ENCODE measurements around the gene ENPP5.

Gene ENPP5

GRCh38 chr6:46207174-46207573, 36.4 kb upstream of the ENPP5 start:
- H3K27me3 ChIP-seq (ENCODE audit: control insufficient read depth, insufficient read depth, low read length) = no peaks in the 10 kb centered on the region
- H3K9ac ChIP-seq (ENCODE audit: low read length) = no peak overlapping the region
- no peaks in the 10 kb centered on the region; the same call in 1 of the 2 replicates for H3K9me3 ChIP-seq (ENCODE audit: control insufficient read depth, insufficient read depth, low read depth, low read length)
- H3K4me1 ChIP-seq (ENCODE audit: control insufficient read depth, insufficient read depth, low read length) = no peaks in the 10 kb centered on the region
- H3K4me3 ChIP-seq (ENCODE audit: low read depth, low read length) = no peak overlapping the region
- H3K36me3 ChIP-seq (ENCODE audit: control insufficient read depth, insufficient read depth, low read length) = no peaks in the 10 kb centered on the region
- no peak overlapping the region for H3K27ac ChIP-seq (ENCODE audit: low read depth, low read length)

DNA sequence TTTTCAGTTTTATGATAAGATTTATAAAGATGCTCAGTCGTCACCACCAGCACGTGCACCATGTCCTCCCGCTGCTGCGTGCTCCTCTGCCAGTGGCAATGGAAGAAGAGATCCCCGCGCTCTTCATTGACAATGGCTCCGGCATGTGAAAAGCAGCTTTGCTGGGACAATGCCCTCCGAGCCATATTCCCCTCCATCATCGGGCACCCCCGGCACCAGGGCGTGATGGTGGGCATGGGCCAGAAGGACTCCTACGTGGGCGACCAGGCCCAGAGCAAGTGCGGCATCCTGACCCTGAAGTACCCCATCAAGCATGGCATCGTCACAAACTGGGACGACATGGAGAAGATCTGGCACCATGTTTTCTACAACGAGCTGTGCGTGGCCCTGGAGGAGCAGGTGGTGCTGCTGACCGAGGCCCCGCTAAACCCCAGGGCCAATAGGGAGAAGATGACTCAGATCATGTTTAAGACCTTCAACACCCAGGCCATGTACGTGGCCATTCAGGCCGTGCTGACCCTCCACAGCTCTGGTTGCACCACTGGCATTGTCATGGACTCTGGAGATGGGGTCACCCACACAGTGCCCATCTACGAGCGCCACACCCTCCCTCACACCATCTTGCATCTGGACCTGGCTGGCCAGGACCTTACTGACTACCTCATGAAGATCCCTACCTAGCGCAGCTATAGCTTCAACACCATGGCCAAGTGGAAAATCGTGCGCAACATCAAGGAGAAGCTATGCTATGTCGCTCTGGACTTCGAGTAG, 34.3 kb upstream of the ENPP5 start:
- Histone ChIP-seq H3K36me3 (ENCODE audit: control insufficient read depth, insufficient read depth, low read length) (no peaks in the 10 kb centered on the region), H3K4me3 (ENCODE audit: low read depth, low read length) (no peak overlapping the region), H3K27ac (ENCODE audit: low read depth, low read length) (no peak overlapping the region), H3K9me3 (ENCODE audit: control insufficient read depth, insufficient read depth, low read depth, low read length) (no peaks in the 10 kb centered on the region), H3K27me3 (ENCODE audit: control insufficient read depth, insufficient read depth, low read length) (no peaks in the 10 kb centered on the region), H3K9ac (ENCODE audit: low read length) (no peak overlapping the region), H3K4me1 (ENCODE audit: control insufficient read depth, insufficient read depth, low read length) (no peaks in the 10 kb centered on the region)

DNA sequence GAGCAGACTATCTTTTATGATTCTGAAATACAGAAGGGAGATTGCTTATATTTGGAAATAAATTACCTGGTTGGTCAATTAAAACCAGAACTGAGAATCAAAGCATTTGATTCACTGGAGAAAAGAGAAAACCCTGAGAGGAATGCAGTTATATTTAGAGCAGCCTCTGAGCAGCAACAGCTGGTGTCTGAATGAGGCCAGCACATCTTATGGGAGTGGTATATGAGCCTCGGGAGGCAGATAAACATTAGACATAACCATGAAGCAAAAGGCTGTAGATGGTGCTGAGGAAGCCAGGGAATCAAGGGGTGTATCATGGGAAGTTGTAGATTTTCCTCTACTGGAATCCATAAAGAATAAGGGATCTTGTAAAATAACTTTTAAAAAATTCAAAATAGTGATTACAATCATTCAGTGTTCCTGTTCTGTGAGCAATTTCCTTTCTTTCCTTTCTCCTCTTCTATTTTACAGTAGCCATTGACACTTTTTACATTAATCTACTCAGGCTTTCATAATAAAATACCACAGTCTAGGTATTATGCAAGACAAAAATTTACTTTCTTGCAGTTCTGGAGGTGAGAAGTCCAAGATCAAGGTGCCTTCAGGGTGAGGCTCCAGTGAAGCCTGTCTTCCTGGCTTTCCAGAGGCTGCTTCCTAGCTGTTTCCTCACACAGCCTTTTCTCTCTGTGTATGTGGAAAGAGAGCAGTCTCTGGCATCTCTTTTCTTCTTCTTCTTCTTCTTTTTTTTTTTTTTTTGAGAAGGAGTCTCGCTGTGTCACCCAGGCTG, 32.8 kb upstream of the ENPP5 start:
- no peak overlapping the region for H3K27ac ChIP-seq (ENCODE audit: low read depth, low read length)
- no peak overlapping the region for H3K9ac ChIP-seq (ENCODE audit: low read length)
- H3K9me3 ChIP-seq (ENCODE audit: control insufficient read depth, insufficient read depth, low read depth, low read length) = 0 out of 2 replicates have a peak, but pooled peaks cover 7% of the 10 kb centered on the region
- H3K4me3 ChIP-seq (ENCODE audit: low read depth, low read length) = no peak overlapping the region
- H3K27me3 ChIP-seq (ENCODE audit: control insufficient read depth, insufficient read depth, low read length) = no peaks in the 10 kb centered on the region
- no peaks in the 10 kb centered on the region for H3K36me3 ChIP-seq (ENCODE audit: control insufficient read depth, insufficient read depth, low read length)
- no peaks in the 10 kb centered on the region for H3K4me1 ChIP-seq (ENCODE audit: control insufficient read depth, insufficient read depth, low read length)

GRCh38 chr6:46201702-46202101, 30.9 kb upstream of the ENPP5 start:
- 0 out of 2 replicates have a peak, but pooled peaks cover 7% of the 10 kb centered on the region for H3K9me3 ChIP-seq (ENCODE audit: control insufficient read depth, insufficient read depth, low read depth, low read length)
- no peaks in the 10 kb centered on the region for H3K27me3 ChIP-seq (ENCODE audit: control insufficient read depth, insufficient read depth, low read length)
- peaks cover 7% of the 10 kb centered on the region; the same call in 1 of the 2 replicates for H3K4me1 ChIP-seq (ENCODE audit: control insufficient read depth, insufficient read depth, low read length)
- H3K9ac ChIP-seq (ENCODE audit: low read length) = no peak overlapping the region
- no peak overlapping the region for H3K27ac ChIP-seq (ENCODE audit: low read depth, low read length)
- no peak overlapping the region for H3K4me3 ChIP-seq (ENCODE audit: low read depth, low read length)
- H3K36me3 ChIP-seq (ENCODE audit: control insufficient read depth, insufficient read depth, low read length) = no peaks in the 10 kb centered on the region

DNA sequence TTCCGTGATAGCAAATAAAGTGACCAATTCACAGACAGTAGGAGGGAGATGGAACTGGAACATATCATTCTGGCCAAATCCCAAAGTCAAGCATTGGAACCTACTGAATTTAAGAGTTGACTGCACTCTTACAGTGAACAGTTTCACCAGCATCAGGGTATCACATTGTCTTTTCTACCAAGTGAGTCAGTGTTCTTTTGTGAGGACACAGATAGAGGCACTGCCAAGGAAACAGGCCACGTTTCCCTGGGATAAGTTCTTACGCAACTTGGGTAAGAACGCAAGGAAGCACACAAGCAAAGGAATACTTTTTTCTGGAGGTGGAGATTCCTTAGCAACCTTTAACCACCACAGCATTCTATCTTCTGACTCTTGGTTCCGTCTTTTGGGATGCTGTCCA, 28.6 kb upstream of the ENPP5 start:
- H3K9me3 ChIP-seq (ENCODE audit: control insufficient read depth, insufficient read depth, low read depth, low read length) = 0 out of 2 replicates have a peak, but pooled peaks cover 7% of the 10 kb centered on the region
- no peak overlapping the region for H3K27ac ChIP-seq (ENCODE audit: low read depth, low read length)
- peaks cover 7% of the 10 kb centered on the region; the same call in 1 of the 2 replicates for H3K4me1 ChIP-seq (ENCODE audit: control insufficient read depth, insufficient read depth, low read length)
- no peak overlapping the region for H3K4me3 ChIP-seq (ENCODE audit: low read depth, low read length)
- H3K9ac ChIP-seq (ENCODE audit: low read length) = no peak overlapping the region
- no peaks in the 10 kb centered on the region for H3K36me3 ChIP-seq (ENCODE audit: control insufficient read depth, insufficient read depth, low read length)
- H3K27me3 ChIP-seq (ENCODE audit: control insufficient read depth, insufficient read depth, low read length) = no peaks in the 10 kb centered on the region

- no peaks in the 10 kb centered on the region for H3K27me3 ChIP-seq (ENCODE audit: control insufficient read depth, insufficient read depth, low read length)
- no peaks in the 10 kb centered on the region for H3K4me1 ChIP-seq (ENCODE audit: control insufficient read depth, insufficient read depth, low read length)
- H3K9me3 ChIP-seq (ENCODE audit: control insufficient read depth, insufficient read depth, low read depth, low read length) = no peaks in the 10 kb centered on the region
- no peak overlapping the region for H3K9ac ChIP-seq (ENCODE audit: low read length)
- no peak overlapping the region for H3K4me3 ChIP-seq (ENCODE audit: low read depth, low read length)
- no peak overlapping the region for H3K27ac ChIP-seq (ENCODE audit: low read depth, low read length)
- no peaks in the 10 kb centered on the region for H3K36me3 ChIP-seq (ENCODE audit: control insufficient read depth, insufficient read depth, low read length)
These were observed 21.2 kb upstream of the ENPP5 start for GRCh38 chr6:46191961-46192360.

DNA sequence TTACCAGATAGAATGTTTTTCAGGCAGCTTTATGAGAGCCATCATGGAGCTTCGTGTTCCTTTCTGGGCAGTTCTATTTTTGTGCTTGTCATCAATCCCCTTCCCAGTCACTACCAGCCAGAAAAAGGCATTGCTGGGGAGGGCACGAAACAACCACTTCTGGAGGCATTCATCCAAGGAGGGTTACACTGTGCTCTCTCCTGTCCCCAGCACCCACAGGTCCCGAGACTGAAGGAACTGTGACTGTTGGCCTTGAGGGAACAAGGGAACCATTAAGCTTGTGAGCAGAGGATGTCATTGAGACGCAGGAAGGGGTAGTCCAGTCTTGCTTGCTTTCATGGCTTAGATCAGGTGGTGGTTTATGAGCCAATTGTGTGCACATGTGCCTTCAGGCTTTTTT, 20.1 kb upstream of the ENPP5 start:
- no peaks in the 10 kb centered on the region for H3K27me3 ChIP-seq (ENCODE audit: control insufficient read depth, insufficient read depth, low read length)
- H3K4me1 ChIP-seq (ENCODE audit: control insufficient read depth, insufficient read depth, low read length) = no peaks in the 10 kb centered on the region
- no peak overlapping the region for H3K27ac ChIP-seq (ENCODE audit: low read depth, low read length)
- no peaks in the 10 kb centered on the region for H3K36me3 ChIP-seq (ENCODE audit: control insufficient read depth, insufficient read depth, low read length)
- no peak overlapping the region for H3K4me3 ChIP-seq (ENCODE audit: low read depth, low read length)
- H3K9me3 ChIP-seq (ENCODE audit: control insufficient read depth, insufficient read depth, low read depth, low read length) = no peaks in the 10 kb centered on the region
- H3K9ac ChIP-seq (ENCODE audit: low read length) = no peak overlapping the region

DNA sequence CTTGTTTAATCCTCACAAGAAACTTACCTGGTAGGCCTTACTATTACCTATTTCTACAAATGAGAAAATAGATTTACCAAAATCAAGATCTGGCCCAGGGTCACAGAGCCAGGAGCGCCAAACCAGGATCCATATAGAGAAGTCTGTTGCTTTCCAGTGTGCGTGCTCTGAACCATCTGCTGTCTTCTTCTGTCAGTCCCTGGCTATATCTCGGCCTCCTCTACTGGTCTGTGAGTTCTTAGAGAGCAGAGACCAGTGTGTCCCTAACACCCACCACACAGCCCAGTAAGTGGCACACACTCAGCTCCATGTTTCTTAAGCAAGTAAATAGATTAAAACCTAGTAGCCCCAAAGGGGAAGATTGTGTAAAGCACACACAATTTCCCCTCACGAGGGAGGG, 18.9 kb upstream of the ENPP5 start:
- H3K27ac ChIP-seq (ENCODE audit: low read depth, low read length) = no peak overlapping the region

DNA sequence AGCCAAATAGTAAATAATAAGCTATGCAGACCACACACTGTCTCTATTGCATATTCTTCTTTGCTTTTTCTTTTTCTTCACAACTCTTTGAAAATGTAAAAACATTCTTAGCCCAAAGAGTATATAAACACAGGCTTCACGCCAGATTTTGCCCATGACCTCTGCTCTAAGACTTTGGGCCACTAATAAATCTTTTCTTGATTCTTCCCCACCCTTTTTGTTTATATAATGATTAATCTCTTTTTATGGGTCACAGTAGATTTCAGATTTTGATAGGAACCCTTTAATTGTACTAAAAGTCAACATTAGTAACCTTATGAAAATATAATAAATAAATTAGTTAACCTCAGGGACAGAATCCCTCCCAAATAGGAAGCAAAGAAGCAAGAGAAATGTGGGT, 15.8 kb upstream of the ENPP5 start:
- H3K27ac ChIP-seq (ENCODE audit: low read depth, low read length) = no peak overlapping the region
- no peak overlapping the region for H3K4me3 ChIP-seq (ENCODE audit: low read depth, low read length)
- H3K9me3 ChIP-seq (ENCODE audit: control insufficient read depth, insufficient read depth, low read depth, low read length) = no peaks in the 10 kb centered on the region
- H3K36me3 ChIP-seq (ENCODE audit: control insufficient read depth, insufficient read depth, low read length) = no peaks in the 10 kb centered on the region
- no peaks in the 10 kb centered on the region for H3K27me3 ChIP-seq (ENCODE audit: control insufficient read depth, insufficient read depth, low read length)
- no peaks in the 10 kb centered on the region for H3K4me1 ChIP-seq (ENCODE audit: control insufficient read depth, insufficient read depth, low read length)
- no peak overlapping the region for H3K9ac ChIP-seq (ENCODE audit: low read length)

More for the DNA sequence above, 18.9 kb upstream of the ENPP5 start:
- Histone ChIP-seq H3K27me3 (ENCODE audit: control insufficient read depth, insufficient read depth, low read length) (no peaks in the 10 kb centered on the region), H3K4me1 (ENCODE audit: control insufficient read depth, insufficient read depth, low read length) (no peaks in the 10 kb centered on the region), H3K9ac (ENCODE audit: low read length) (no peak overlapping the region), H3K4me3 (ENCODE audit: low read depth, low read length) (no peak overlapping the region), H3K9me3 (ENCODE audit: control insufficient read depth, insufficient read depth, low read depth, low read length) (no peaks in the 10 kb centered on the region), H3K36me3 (ENCODE audit: control insufficient read depth, insufficient read depth, low read length) (no peaks in the 10 kb centered on the region)

- no peaks in the 10 kb centered on the region for H3K9me3 ChIP-seq (ENCODE audit: control insufficient read depth, insufficient read depth, low read depth, low read length)
- H3K4me3 ChIP-seq (ENCODE audit: low read depth, low read length) = no peak overlapping the region
- no peak overlapping the region for H3K9ac ChIP-seq (ENCODE audit: low read length)
- H3K36me3 ChIP-seq (ENCODE audit: control insufficient read depth, insufficient read depth, low read length) = no peaks in the 10 kb centered on the region
- H3K27me3 ChIP-seq (ENCODE audit: control insufficient read depth, insufficient read depth, low read length) = no peaks in the 10 kb centered on the region; the same call in 1 of the 2 replicates
- H3K4me1 ChIP-seq (ENCODE audit: control insufficient read depth, insufficient read depth, low read length) = no peaks in the 10 kb centered on the region
- no peak overlapping the region for H3K27ac ChIP-seq (ENCODE audit: low read depth, low read length)
These were observed 13.3 kb upstream of the ENPP5 start for GRCh38 chr6:46184114-46184513.

- Histone ChIP-seq H3K9ac (ENCODE audit: low read length) (no peak overlapping the region), H3K4me1 (ENCODE audit: control insufficient read depth, insufficient read depth, low read length) (peaks cover 4% of the 10 kb centered on the region; the same call in 1 of the 2 replicates), H3K27ac (ENCODE audit: low read depth, low read length) (no peak overlapping the region), H3K4me3 (ENCODE audit: low read depth, low read length) (no peak overlapping the region), H3K36me3 (ENCODE audit: control insufficient read depth, insufficient read depth, low read length) (no peaks in the 10 kb centered on the region), H3K27me3 (ENCODE audit: control insufficient read depth, insufficient read depth, low read length) (no peaks in the 10 kb centered on the region; the same call in 1 of the 2 replicates), H3K9me3 (ENCODE audit: control insufficient read depth, insufficient read depth, low read depth, low read length) (no peaks in the 10 kb centered on the region)
These were observed 5.2 kb upstream of the ENPP5 start for GRCh38 chr6:46175976-46176375.

Measured in HUES6 (cell line).